Retinal pigment epithelial cell (primary cell): ENCODE data around the gene XG.

Source experiments
- DNase-seq: peaks from one replicate; pipeline ENCODE4 v3.0.0-alpha.2; 2010; ENCODE audit warnings: low read depth
- H3K4me3 ChIP-seq: 2 replicates; pipeline ENCODE4 v1.5.1; 2011; ENCODE audit warnings: mild to moderate bottlenecking, low read length, control low read depth, moderate library complexity
- CTCF ChIP-seq: conservative IDR thresholded peaks from 2 replicates; pipeline ENCODE4 v1.5.1; 2011; ENCODE audit warnings: low read depth, low read length, control low read depth, inconsistent platforms

Gene XG

GRCh38 chrX:2823795-2824386, 72.1 kb downstream of the XG start:
- DNase-seq, result no peak
- no peak overlapping the region for H3K4me3 ChIP-seq
- TF ChIP-seq CTCF, result no peak

GRCh38 chrX:2824886-2825285, 73.0 kb downstream of the XG start:
- no peak for DNase-seq
- H3K4me3 ChIP-seq, result no peak overlapping the region
- TF ChIP-seq CTCF, result no peak

GRCh38 chrX:2828344-2828958, 76.6 kb downstream of the XG start, which contains the start of gene GYG2:
Gene GYG2, plus strand, starts transcription at chrX:2828930. Its CDS starts 1,259 bp downstream, at chrX:2830189.
- H3K4me3 ChIP-seq, result peak within 1 kb of the TSS; percentile 54
- no peak for DNase-seq
- no peak for TF ChIP-seq CTCF

- peak overlapping the region; percentile 54 for H3K4me3 ChIP-seq
- DNase-seq, result no peak
- no peak for TF ChIP-seq CTCF
Observed at GRCh38 chrX:2828959-2829411, 77.1 kb downstream of the XG start.

GRCh38 chrX:2829469-2830246, 77.8 kb downstream of the XG start:
- no peak for TF ChIP-seq CTCF
- DNase-seq, result no peak
- peak overlapping the region; percentile 54 for H3K4me3 ChIP-seq

- DNase-seq, result no peak
- TF ChIP-seq CTCF, result no peak
- no peak overlapping the region for H3K4me3 ChIP-seq
Observed at GRCh38 chrX:2831471-2832228, 79.8 kb downstream of the XG start.
